Panc1 (cell line): ENCODE data around the gene MMP14.

Experiments used
- CTCF ChIP-seq: fragments of 450-650 bp; IDR thresholded peaks from 2 replicates; pipeline ENCODE4 v1.5.1; 2017; ENCODE audit warnings: mild to moderate bottlenecking
- POLR2AphosphoS5 ChIP-seq: IDR thresholded peaks from 2 replicates; pipeline ENCODE4 v1.6.1; 2012; ENCODE audit warnings: mild to moderate bottlenecking, low read depth, low read length, moderate library complexity
- REST ChIP-seq, 2 experiments: IDR thresholded peaks; 2 replicates each; pipeline ENCODE4 v1.6.1; 2011 to 2012; ENCODE audit warnings: low read depth in 2 of 2, control low read depth in 1 of 2, low read length in 1 of 2, mild to moderate bottlenecking in 1 of 2, moderate library complexity in 1 of 2; ENCODE audit not compliant: insufficient read depth in 1 of 2
- SIN3A ChIP-seq: IDR thresholded peaks from 2 replicates; pipeline ENCODE4 v1.6.1; 2012; ENCODE audit warnings: low read depth, mild to moderate bottlenecking, low read length, moderate library complexity, borderline replicate concordance; ENCODE audit not compliant: insufficient read depth
- TCF7L2 ChIP-seq: IDR thresholded peaks from 2 replicates; pipeline ENCODE4 v1.6.1; 2011; ENCODE audit warnings: mild to moderate bottlenecking, low read depth, low read length, inconsistent platforms

- TF ChIP-seq CTCF (no peak), POLR2AphosphoS5 (no peak), REST (IDR thresholded peaks at IDR 0.05; ENCODE audit: insufficient read depth in 1 of 2, low read depth in 2 of 2, low read length in 1 of 2) (no peak), TCF7L2 (no peak), SIN3A (no peak)
These were observed 34.4 kb downstream of the MMP14 start for GRCh38 chr14:22870811-22871223.
